ENCODE measurements around the gene TARBP2. TPM values are rescaled to one million over a fixed set of nuclear protein-coding genes. Genes with fewer than 3 reads are reported as not detected.

The TARBP2 gene
- total RNA-seq, 1 donor from 2014 or later: 32.4 TPM

DNA sequence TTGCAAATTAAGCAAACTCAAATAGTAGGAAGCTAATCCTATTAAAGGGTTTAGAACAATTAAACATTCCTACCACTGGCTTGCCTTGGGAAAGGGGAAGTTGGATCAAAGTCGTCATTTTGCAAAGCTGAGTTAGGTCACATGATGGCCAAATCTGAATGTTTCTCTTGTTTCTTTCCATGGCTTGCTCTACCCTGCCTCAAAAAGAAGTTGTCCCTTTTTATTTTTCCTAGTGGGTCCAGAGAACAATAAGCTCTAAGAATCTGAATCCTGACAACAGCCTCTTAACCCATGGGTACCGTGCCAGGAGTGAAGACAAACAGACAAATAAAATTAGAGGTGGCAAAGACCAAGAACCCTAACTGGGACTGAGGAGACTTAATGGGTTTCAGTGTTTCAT is 32.4 kb downstream of the TARBP2 start:
- no peaks in the 10 kb centered on the region for H3K27me3 ChIP-seq
- no peaks in the 10 kb centered on the region for H3K9me3 Mint-ChIP-seq
- no peak overlapping the region for H3K4me3 Mint-ChIP-seq
- TF ChIP-seq EZH2phosphoT487 (IDR thresholded peaks at IDR 0.05): no peak
- TF ChIP-seq, protein P1, sequence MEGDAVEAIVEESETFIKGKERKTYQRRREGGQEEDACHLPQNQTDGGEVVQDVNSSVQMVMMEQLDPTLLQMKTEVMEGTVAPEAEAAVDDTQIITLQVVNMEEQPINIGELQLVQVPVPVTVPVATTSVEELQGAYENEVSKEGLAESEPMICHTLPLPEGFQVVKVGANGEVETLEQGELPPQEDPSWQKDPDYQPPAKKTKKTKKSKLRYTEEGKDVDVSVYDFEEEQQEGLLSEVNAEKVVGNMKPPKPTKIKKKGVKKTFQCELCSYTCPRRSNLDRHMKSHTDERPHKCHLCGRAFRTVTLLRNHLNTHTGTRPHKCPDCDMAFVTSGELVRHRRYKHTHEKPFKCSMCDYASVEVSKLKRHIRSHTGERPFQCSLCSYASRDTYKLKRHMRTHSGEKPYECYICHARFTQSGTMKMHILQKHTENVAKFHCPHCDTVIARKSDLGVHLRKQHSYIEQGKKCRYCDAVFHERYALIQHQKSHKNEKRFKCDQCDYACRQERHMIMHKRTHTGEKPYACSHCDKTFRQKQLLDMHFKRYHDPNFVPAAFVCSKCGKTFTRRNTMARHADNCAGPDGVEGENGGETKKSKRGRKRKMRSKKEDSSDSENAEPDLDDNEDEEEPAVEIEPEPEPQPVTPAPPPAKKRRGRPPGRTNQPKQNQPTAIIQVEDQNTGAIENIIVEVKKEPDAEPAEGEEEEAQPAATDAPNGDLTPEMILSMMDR (IDR thresholded peaks at IDR 0.05): no peak
- H3K36me3 ChIP-seq: peaks cover 11% of the 10 kb centered on the region
- no peak overlapping the region for H3K27ac Mint-ChIP-seq
- no peak overlapping the region for H3K4me2 ChIP-seq
- H3K4me1 Mint-ChIP-seq: no peaks in the 10 kb centered on the region
- H3K4me3 ChIP-seq: no peak overlapping the region
- H4K20me1 ChIP-seq (ENCODE audit: low read depth): no peaks in the 10 kb centered on the region
- H3K9me3 ChIP-seq (ENCODE audit: low read depth): no peaks in the 10 kb centered on the region
- no peak overlapping the region for H3K9ac ChIP-seq
- DNase-seq (ENCODE audit: low spot score): no peak
- H3K36me3 Mint-ChIP-seq: peaks cover 37% of the 10 kb centered on the region
- H3K4me1 ChIP-seq: no peaks in the 10 kb centered on the region
- no peak overlapping the region for H2AFZ ChIP-seq (replicated peaks)
- no peaks in the 10 kb centered on the region for H3K79me2 ChIP-seq (ENCODE audit: low read depth)
- no peak overlapping the region for H3K27ac ChIP-seq
- no peaks in the 10 kb centered on the region for H3F3A ChIP-seq (ENCODE audit: low read depth)
- H3K27me3 Mint-ChIP-seq (ENCODE audit: insufficient read depth, low read depth): no peaks in the 10 kb centered on the region

DNA sequence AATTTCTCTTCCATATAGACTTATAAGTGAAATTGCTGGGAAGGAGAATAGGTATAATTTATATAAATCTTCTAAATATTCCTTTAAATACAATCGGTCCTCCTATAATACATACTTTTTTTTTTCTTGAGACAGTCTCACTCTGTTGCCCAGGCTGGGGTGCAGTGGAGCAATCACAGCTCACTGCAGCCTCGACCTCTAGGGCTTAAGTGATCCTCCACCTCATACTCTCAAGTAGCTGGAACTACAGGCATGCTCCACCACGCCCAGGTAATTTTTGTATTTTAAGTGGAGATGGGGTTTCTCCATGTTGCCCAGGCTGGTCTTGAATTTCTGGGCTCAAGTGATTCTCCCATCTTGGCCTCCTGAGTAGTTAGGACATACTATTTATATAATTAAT is 35.9 kb downstream of the TARBP2 start:
- Histone ChIP-seq H3K4me1 (no peaks in the 10 kb centered on the region), H3K27me3 (no peaks in the 10 kb centered on the region), H3K9ac (no peak overlapping the region), H3K4me3 (no peak overlapping the region), H3K27ac (no peak overlapping the region), H3F3A (ENCODE audit: low read depth) (no peaks in the 10 kb centered on the region), H3K79me2 (ENCODE audit: low read depth) (no peaks in the 10 kb centered on the region), H4K20me1 (ENCODE audit: low read depth) (no peaks in the 10 kb centered on the region), H2AFZ (replicated peaks) (no peak overlapping the region), H3K36me3 (peaks cover 7% of the 10 kb centered on the region), H3K4me2 (no peak overlapping the region), H3K9me3 (ENCODE audit: low read depth) (no peaks in the 10 kb centered on the region)
- H3K27me3 Mint-ChIP-seq (ENCODE audit: insufficient read depth, low read depth): no peaks in the 10 kb centered on the region
- no peaks in the 10 kb centered on the region for H3K9me3 Mint-ChIP-seq
- no peak for TF ChIP-seq EZH2 (IDR thresholded peaks at IDR 0.05)
- DNase-seq (ENCODE audit: low spot score): no peak
- H3K27ac Mint-ChIP-seq: no peak overlapping the region
- H3K4me1 Mint-ChIP-seq: no peaks in the 10 kb centered on the region
- no peak overlapping the region for H3K4me3 Mint-ChIP-seq
- peaks cover 30% of the 10 kb centered on the region for H3K36me3 Mint-ChIP-seq

DNA sequence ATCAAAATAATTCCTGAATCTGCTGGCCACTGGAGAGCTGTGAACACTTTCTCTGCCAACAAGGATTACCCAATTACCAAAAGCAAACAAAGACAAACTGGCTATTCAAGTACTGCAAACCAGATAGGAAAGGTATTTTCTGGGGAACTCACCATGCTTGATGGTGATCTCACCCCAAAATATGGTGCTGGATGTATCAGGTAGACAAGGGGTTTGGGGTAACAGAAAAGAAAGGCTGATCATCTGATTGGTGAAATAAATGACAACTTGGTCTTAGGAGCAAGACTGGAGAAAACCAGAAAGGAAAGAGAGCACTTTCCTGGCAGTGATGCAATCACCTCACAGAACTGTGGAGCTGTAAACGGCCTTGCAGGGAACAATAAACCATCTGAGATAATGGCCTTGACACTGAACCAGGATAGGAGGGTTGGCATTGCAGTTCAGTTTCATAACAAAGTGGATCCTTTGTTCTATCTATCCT is 37.2 kb downstream of the TARBP2 start:
- no peaks in the 10 kb centered on the region for H3K4me1 Mint-ChIP-seq
- Histone ChIP-seq H4K20me1 (ENCODE audit: low read depth) (no peaks in the 10 kb centered on the region), H3K79me2 (ENCODE audit: low read depth) (no peaks in the 10 kb centered on the region), H3K4me2 (no peak overlapping the region), H3K9me3 (ENCODE audit: low read depth) (no peaks in the 10 kb centered on the region), H3K27ac (no peak overlapping the region), H3K4me3 (no peak overlapping the region), H2AFZ (replicated peaks) (no peak overlapping the region), H3K9ac (no peak overlapping the region), H3K36me3 (peaks cover 11% of the 10 kb centered on the region), H3K27me3 (no peaks in the 10 kb centered on the region), H3K4me1 (no peaks in the 10 kb centered on the region), H3F3A (ENCODE audit: low read depth) (no peaks in the 10 kb centered on the region)
- H3K27ac Mint-ChIP-seq: no peak overlapping the region
- H3K9me3 Mint-ChIP-seq: no peaks in the 10 kb centered on the region
- no peak for TF ChIP-seq EZH2phosphoT487 (IDR thresholded peaks at IDR 0.05)
- TF ChIP-seq, protein P1 (IDR thresholded peaks at IDR 0.05): no peak
- no peak for TF ChIP-seq EZH2 (IDR thresholded peaks at IDR 0.05)
- no peak for DNase-seq (ENCODE audit: low spot score)
- H3K27me3 Mint-ChIP-seq (ENCODE audit: insufficient read depth, low read depth): no peaks in the 10 kb centered on the region
- no peak overlapping the region for H3K4me3 Mint-ChIP-seq
- H3K36me3 Mint-ChIP-seq: peaks cover 29% of the 10 kb centered on the region

DNA sequence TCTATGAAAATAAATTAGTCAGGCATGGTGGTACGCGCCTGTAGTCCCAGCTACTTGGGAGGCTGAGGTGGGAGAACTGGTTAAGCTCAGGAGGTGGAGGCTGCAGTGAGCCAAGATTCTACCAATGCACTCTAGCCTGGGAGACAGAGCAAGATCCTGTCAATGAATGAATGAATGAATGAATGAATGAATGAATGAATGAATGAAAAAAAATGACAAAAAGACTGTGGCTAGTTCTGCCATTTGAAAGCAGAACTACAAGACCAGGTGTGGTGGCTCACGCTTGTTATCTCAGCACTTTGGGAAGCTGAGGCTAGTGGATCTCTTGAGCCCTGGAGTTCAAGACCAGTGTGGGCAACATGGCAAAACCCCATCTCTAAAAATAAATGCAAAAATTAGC is 38.4 kb downstream of the TARBP2 start:
- no peak overlapping the region for H3K9ac ChIP-seq

More for the DNA sequence above, 38.4 kb downstream of the TARBP2 start:
- Mint-ChIP-seq H3K9me3 (no peaks in the 10 kb centered on the region), H3K27ac (no peak overlapping the region), H3K27me3 (ENCODE audit: insufficient read depth, low read depth) (no peaks in the 10 kb centered on the region), H3K4me1 (no peaks in the 10 kb centered on the region), H3K36me3 (peaks cover 23% of the 10 kb centered on the region), H3K4me3 (no peak overlapping the region)
- no peak overlapping the region for H3K27ac ChIP-seq
- H3K4me2 ChIP-seq: no peak overlapping the region
- no peak overlapping the region for H3K4me3 ChIP-seq
- H3K9me3 ChIP-seq (ENCODE audit: low read depth): no peaks in the 10 kb centered on the region
- no peaks in the 10 kb centered on the region for H3K4me1 ChIP-seq
- TF ChIP-seq EZH2phosphoT487 (IDR thresholded peaks at IDR 0.05) (no peak), EZH2 (IDR thresholded peaks at IDR 0.05) (no peak)
- TF ChIP-seq, protein P1 (IDR thresholded peaks at IDR 0.05): no peak
- no peak overlapping the region for H2AFZ ChIP-seq (replicated peaks)
- peaks cover 9% of the 10 kb centered on the region for H3K36me3 ChIP-seq
- no peak for DNase-seq (ENCODE audit: low spot score)
- H3K79me2 ChIP-seq (ENCODE audit: low read depth): no peaks in the 10 kb centered on the region
- H4K20me1 ChIP-seq (ENCODE audit: low read depth): no peaks in the 10 kb centered on the region
- no peaks in the 10 kb centered on the region for H3K27me3 ChIP-seq
- peaks cover 9% of the 10 kb centered on the region for H3F3A ChIP-seq (ENCODE audit: low read depth)
